ENCODE results near the gene CR1L. TPM values are rescaled to one million over a fixed set of nuclear protein-coding genes. Genes with fewer than 3 reads are reported as not detected.
"Not testable (repeated sequence)": the region's sequence is repeated elsewhere in the genome, so short reads cannot be mapped to it uniquely, and the experiment has no call there.

Gene CR1L
- 1 to 10 TPM in 1 of 2 donors, not detected in 1; 1.4 TPM for total RNA-seq

GRCh38 chr1:207644852-207645634 is at the start of gene CR1L:
TSS of gene CR1L (plus strand) at chr1:207645133. CDS start at chr1:207645234, 101 bp downstream.
- no peaks in the 10 kb centered on the region for H3K9me3 Mint-ChIP-seq
- DNase-seq (ENCODE audit: low spot score in 2 of 2) = peak; percentile 85 to 91
- peak within 1 kb of the TSS in 1 of 2 donors; percentile 84 for H3K27ac Mint-ChIP-seq
- no peaks in the 10 kb centered on the region for H3K36me3 Mint-ChIP-seq
- peak; percentile 98 to 99 for ATAC-seq

GRCh38 chr1:207603777-207604176 is 41.2 kb upstream of the CR1L start:
- Mint-ChIP-seq H3K9me3 (no peaks in the 10 kb centered on the region), H3K27ac (no peak overlapping the region), H3K36me3 (no peaks in the 10 kb centered on the region)
- no peak for ATAC-seq
- no peak for DNase-seq (ENCODE audit: low spot score in 2 of 2)

GRCh38 chr1:207605444-207606361 is 39.2 kb upstream of the CR1L start:
- H3K36me3 Mint-ChIP-seq = no peaks in the 10 kb centered on the region
- ATAC-seq = no peak

DNA sequence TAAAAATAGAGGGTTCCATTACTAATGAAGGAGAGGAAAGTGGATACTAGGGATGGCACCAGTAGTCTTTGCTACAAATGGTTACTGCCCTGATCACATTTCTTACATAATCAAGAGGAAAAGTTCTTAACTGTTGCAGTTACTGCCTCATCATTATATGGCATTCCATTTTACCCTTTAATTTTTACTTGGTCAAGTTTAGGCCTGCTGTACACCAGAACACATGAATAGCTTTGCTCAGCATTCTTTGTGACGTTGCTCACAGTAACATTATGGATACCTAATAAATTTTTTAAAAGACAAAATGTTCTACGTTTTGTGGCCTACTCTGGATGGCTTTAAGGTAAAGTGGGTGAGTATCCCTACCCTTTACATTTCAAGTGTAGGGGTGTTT is 38.6 kb upstream of the CR1L start:
- Mint-ChIP-seq H3K9me3 (no peaks in the 10 kb centered on the region), H3K36me3 (no peaks in the 10 kb centered on the region), H3K27ac (no peak overlapping the region)
- ATAC-seq = no peak
- DNase-seq (ENCODE audit: low spot score in 2 of 2) = no peak

More at GRCh38 chr1:207605444-207606361, 39.2 kb upstream of the CR1L start:
- no peak for DNase-seq (ENCODE audit: low spot score in 2 of 2)
- no peak overlapping the region for H3K27ac Mint-ChIP-seq
- no peaks in the 10 kb centered on the region for H3K9me3 Mint-ChIP-seq

GRCh38 chr1:207612762-207613161 is 32.2 kb upstream of the CR1L start:
- H3K27ac Mint-ChIP-seq = no peak overlapping the region
- H3K9me3 Mint-ChIP-seq = no peaks in the 10 kb centered on the region
- ATAC-seq (no peak), DNase-seq (ENCODE audit: low spot score in 2 of 2) (no peak)
- no peaks in the 10 kb centered on the region for H3K36me3 Mint-ChIP-seq

DNA sequence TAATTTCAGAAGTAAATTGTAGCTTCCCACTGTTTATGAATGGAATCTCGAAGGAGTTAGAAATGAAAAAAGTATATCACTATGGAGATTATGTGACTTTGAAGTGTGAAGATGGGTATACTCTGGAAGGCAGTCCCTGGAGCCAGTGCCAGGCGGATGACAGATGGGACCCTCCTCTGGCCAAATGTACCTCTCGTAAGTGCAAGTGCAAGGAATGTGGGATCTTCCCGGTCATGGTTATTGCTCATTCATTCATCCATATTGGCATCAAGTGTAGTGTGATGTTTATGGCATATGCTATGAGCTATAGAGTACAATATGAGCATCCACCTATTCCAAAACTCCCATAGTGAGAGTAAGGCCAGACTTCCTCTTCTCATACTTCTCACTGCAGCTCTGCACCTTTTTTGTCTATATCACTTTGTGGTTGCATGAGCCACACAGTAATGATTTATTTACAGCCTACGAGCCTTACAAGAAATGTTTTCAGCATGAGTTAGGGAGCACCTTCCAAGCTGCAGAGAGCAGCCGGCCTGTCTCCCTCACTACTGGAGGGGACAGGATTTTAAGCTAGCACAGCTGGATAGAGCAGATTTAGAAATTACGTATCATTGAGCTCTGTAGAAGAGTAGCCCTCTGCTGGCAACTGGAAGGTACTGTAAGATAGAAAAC is 24.9 kb upstream of the CR1L start:
- Mint-ChIP-seq H3K36me3 (no peaks in the 10 kb centered on the region), H3K27ac (no peak overlapping the region), H3K9me3 (no peaks in the 10 kb centered on the region)
- ATAC-seq (peak; percentile 76 to 77), DNase-seq (ENCODE audit: low spot score in 2 of 2) (peak in 1 of 2 donors; percentile 5)

DNA sequence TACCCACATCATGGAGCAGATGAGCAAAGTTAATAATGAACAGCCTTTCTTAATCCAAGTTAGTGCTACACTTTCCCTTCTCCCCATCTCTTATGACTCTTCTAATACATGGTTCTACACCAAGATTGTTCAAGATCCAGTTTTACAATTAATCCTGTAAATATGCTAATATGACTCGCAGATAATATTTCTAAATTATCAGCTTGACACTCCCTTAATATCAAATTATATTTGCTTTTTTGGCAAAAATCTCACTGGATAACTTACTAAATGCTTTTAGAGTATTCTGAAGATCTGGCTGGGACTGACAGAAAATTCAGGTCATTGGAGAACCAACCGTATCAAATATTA is 24.4 kb upstream of the CR1L start:
- no peak for ATAC-seq
- H3K9me3 Mint-ChIP-seq = no peaks in the 10 kb centered on the region
- DNase-seq (ENCODE audit: low spot score in 2 of 2) = no peak
- no peak overlapping the region for H3K27ac Mint-ChIP-seq
- no peaks in the 10 kb centered on the region for H3K36me3 Mint-ChIP-seq

DNA sequence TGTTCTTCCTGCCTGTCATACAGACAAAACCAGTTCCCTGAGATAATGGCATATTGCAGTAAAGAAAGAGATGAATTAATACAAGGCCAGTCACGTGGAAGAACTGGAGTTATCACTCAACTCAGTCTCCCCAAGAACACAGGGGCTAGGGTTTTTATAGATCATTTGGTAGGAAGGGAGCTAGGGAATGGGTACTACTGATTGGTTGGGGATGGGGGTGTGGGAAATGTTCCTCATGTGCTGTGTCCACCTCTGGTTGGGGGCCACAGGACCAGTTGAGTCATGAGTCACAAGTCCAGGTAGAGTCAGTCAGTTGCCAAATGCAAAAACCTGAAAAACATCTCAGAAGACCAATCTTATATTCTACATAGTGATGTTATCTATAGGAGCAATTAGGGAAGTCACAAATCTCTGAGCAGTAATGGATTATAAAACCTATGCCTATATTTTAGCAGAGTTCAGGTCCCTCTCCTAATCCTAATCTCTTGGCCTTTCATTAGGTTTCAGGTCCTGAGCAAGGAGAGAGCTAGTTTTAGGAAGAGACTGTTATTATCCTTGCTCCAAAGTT is 19.3 kb upstream of the CR1L start:
- not testable (repeated sequence) for H3K27ac Mint-ChIP-seq; H3K9me3 Mint-ChIP-seq; DNase-seq (ENCODE audit: low spot score in 2 of 2); H3K36me3 Mint-ChIP-seq; ATAC-seq

- Mint-ChIP-seq H3K36me3 (no peaks in the 10 kb centered on the region), H3K9me3 (no peaks in the 10 kb centered on the region), H3K27ac (no peak overlapping the region)
- DNase-seq (ENCODE audit: low spot score in 2 of 2) = no peak
- ATAC-seq = no peak
These were observed 18.0 kb upstream of the CR1L start for GRCh38 chr1:207626972-207627337.

- no peaks in the 10 kb centered on the region for H3K36me3 Mint-ChIP-seq
- no peak overlapping the region for H3K27ac Mint-ChIP-seq
- H3K9me3 Mint-ChIP-seq = no peaks in the 10 kb centered on the region
- DNase-seq (ENCODE audit: low spot score in 2 of 2) (no peak), ATAC-seq (no peak)
These were observed 17.4 kb upstream of the CR1L start for GRCh38 chr1:207627496-207627895.

- Mint-ChIP-seq H3K27ac (no peak overlapping the region), H3K9me3 (no peaks in the 10 kb centered on the region), H3K36me3 (no peaks in the 10 kb centered on the region)
- no peak for ATAC-seq
- no peak for DNase-seq (ENCODE audit: low spot score in 2 of 2)
These were observed 16.2 kb upstream of the CR1L start for GRCh38 chr1:207628776-207629175.

DNA sequence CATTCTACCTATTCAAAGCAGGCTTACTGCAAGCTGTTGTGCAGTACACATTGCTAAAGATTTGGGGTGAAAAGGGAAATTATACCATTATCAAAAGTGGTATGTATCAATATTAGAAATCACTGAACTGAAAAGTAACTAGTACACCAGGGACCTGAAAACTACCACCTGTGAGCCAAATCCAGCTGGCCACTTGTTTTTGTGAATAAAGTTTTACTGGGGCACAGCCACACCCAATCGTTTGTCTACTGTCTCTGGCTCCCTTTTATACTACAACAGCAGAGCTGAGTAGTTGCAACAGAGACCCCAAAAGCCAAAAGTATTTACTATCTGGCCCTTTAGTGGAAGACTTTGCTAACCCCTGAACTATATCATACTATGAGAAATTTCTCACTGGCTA is 13.8 kb upstream of the CR1L start:
- no peaks in the 10 kb centered on the region for H3K36me3 Mint-ChIP-seq
- DNase-seq (ENCODE audit: low spot score in 2 of 2) (no peak), ATAC-seq (no peak)
- no peaks in the 10 kb centered on the region for H3K9me3 Mint-ChIP-seq
- no peak overlapping the region for H3K27ac Mint-ChIP-seq

DNA sequence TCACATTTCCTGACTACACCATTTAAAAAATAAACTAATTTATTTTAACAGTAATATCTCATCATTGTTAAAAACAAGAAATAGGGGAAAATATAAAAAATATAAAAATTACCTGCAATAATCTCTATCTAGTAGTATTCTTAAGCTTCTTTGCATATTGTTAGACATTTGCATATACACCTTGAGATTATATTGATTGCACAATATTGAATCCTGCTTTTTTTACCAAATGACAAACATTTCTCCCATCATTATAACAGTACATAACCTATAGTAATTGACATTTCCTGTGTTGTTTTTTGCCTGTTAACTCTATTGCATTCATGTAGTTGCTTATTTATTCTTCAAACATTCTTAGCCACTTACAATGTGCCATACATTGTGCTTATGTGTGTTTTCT is 11.7 kb upstream of the CR1L start:
- no peak for DNase-seq (ENCODE audit: low spot score in 2 of 2)
- H3K27ac Mint-ChIP-seq = no peak overlapping the region

DNA sequence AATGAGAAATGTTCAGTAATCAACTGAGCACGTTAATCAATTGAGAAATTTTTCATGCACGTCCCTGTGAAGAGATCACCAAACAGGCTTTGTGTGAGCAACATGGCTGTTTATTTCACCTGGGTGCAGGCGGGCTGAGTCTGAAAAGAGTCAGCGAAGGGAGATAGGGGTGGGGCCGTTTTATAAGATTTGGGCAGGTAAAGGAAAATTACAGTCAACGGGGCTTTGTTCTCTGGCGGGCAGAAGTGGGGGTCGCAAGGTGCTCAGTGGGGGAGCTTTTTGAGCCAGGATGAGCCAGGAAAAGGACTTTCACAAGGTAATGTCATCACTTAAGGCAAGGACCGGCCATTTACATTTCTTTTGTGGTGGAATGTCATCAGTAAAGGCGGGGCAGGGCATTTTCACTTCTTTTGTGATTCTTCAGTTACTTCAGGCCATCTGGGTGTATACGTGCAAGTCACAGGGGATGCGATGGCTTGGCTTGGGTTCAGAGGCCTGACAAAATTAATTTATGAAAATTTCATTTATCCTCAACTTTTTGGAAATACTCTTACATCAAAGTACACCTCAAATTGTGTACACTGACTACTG is 11.1 kb upstream of the CR1L start:
- DNase-seq (ENCODE audit: low spot score in 2 of 2); H3K36me3 Mint-ChIP-seq; H3K27ac Mint-ChIP-seq; H3K9me3 Mint-ChIP-seq; ATAC-seq: not testable (repeated sequence)

More for the DNA sequence above, 11.7 kb upstream of the CR1L start:
- ATAC-seq = no peak
- Mint-ChIP-seq H3K36me3 (no peaks in the 10 kb centered on the region), H3K9me3 (no peaks in the 10 kb centered on the region)

GRCh38 chr1:207634293-207634692 is 10.6 kb upstream of the CR1L start:
- not testable (repeated sequence) for DNase-seq (ENCODE audit: low spot score in 2 of 2); ATAC-seq; H3K9me3 Mint-ChIP-seq; H3K36me3 Mint-ChIP-seq; H3K27ac Mint-ChIP-seq

- not testable (repeated sequence) for H3K36me3 Mint-ChIP-seq; DNase-seq (ENCODE audit: low spot score in 2 of 2); ATAC-seq; H3K27ac Mint-ChIP-seq; H3K9me3 Mint-ChIP-seq
These were observed 9.3 kb upstream of the CR1L start for GRCh38 chr1:207635569-207636186.
